ENCODE data around the gene ARFGEF2. TPM values are rescaled to one million over a fixed set of nuclear protein-coding genes. Genes with fewer than 3 reads are reported as not detected.
A peak's percentile ranks its signal among the peaks of the same experiment; 100 is the strongest.

The ARFGEF2 gene
- total and polyA plus RNA-seq, 4 donors: 7.4 to 35.1 (median 20.1) TPM

DNA sequence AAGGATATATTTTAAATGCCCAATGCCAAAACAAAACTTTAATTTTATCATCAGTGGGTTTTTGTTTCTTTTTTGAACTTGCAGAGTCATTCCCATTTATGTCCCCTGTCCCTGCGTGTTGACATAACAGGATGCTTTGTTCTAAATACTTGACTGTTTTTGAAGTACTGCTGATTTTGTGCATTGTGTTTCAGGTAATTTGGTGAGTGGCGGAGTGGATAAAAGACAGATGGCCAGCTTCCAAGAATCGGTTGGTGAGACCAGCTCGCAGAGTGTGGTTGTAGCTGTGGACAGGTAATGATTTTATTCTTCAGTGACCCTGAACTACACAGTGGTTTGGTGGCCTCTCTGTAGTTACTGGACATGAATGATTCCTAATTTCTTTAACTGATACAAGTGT, 74.1 kb downstream of the ARFGEF2 start:
- H3K4me1 ChIP-seq (ENCODE audit: control insufficient read depth in 5 of 5, insufficient read depth in 5 of 5, low read length in 5 of 5): no peaks in the 10 kb centered on the region
- no peak overlapping the region for H3K4me3 ChIP-seq
- H3K9me3 ChIP-seq (ENCODE audit: control insufficient read depth in 4 of 4, insufficient read depth in 3 of 4, low read length in 3 of 4): no peaks in the 10 kb centered on the region
- no peaks in the 10 kb centered on the region for H3K27me3 ChIP-seq (ENCODE audit: control insufficient read depth in 3 of 3, insufficient read depth in 3 of 3, low read length in 2 of 3)
- ATAC-seq (ENCODE audit: insufficient read depth, low FRiP score) (no peak), DNase-seq (peak in 2 of 3 donors; percentile 8 to 11)
- TF ChIP-seq, protein P1, sequence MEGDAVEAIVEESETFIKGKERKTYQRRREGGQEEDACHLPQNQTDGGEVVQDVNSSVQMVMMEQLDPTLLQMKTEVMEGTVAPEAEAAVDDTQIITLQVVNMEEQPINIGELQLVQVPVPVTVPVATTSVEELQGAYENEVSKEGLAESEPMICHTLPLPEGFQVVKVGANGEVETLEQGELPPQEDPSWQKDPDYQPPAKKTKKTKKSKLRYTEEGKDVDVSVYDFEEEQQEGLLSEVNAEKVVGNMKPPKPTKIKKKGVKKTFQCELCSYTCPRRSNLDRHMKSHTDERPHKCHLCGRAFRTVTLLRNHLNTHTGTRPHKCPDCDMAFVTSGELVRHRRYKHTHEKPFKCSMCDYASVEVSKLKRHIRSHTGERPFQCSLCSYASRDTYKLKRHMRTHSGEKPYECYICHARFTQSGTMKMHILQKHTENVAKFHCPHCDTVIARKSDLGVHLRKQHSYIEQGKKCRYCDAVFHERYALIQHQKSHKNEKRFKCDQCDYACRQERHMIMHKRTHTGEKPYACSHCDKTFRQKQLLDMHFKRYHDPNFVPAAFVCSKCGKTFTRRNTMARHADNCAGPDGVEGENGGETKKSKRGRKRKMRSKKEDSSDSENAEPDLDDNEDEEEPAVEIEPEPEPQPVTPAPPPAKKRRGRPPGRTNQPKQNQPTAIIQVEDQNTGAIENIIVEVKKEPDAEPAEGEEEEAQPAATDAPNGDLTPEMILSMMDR (IDR thresholded peaks at IDR 0.05; ENCODE audit: control extremely low read depth, extremely low read depth): no peak
- 54 to 62% methylated on average over 4 of the region's 4 CpGs for WGBS, 2 donors
- H3K36me3 ChIP-seq (ENCODE audit: control insufficient read depth in 4 of 4, insufficient read depth in 4 of 4, low read length in 4 of 4): peaks cover 33 to 54% (median 41%) of the 10 kb centered on the region in 4 donors
- H3K9ac ChIP-seq (ENCODE audit: insufficient read depth in 1 of 2, low read length in 2 of 2): no peak overlapping the region
- H3K27ac ChIP-seq (ENCODE audit: low read depth in 1 of 2, low read length in 1 of 2): no peak overlapping the region

DNA sequence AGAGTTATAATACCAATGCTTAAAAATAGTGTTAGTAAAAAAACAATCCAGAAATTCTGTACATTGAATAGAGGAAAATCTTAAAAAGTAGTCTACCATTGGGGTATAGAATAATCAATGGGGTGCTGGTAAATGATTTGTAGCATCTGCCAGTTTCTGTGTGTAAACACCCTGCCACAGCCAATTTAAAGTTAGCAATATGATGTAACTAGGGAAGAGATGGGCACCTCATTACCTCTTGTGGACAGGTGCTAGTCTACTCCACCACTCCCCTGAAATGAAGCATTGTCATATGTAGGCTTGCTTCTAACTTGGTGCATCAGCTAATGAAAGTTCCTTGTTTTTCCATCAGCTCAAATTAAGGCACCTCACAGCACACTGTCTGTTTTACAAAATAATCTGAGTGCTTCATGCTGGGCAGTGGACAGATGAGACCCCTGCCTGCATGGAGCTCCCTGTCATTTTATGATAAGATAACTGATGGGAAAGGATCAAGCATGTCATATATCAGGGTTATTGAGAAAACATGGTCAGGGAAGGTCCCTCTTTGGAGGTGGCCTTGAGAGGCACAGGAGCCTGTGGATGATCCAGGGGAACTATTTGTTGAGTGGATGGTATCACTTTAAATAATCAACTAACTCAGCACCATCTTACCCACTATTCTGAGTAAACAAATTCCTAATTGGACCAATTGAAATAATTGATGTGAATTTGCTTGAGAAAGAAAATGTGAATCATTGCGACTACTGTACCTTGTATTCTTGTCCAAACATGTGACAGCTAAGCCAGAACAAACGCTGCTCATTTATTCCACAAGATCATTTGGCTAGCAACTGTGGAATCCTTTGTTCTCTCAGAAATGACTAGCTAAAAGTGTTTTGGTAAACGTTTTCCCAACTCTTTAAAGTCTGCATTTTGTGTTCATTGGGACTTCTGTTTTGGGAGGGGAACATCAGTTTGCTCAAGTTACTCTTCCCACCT, 78.7 kb downstream of the ARFGEF2 start:
- no peak overlapping the region for H3K9ac ChIP-seq (ENCODE audit: insufficient read depth in 1 of 2, low read length in 2 of 2)
- no peak overlapping the region for H3K4me3 ChIP-seq
- H3K27me3 ChIP-seq (ENCODE audit: control insufficient read depth in 3 of 3, insufficient read depth in 3 of 3, low read length in 2 of 3): no peaks in the 10 kb centered on the region
- H3K9me3 ChIP-seq (ENCODE audit: control insufficient read depth in 4 of 4, insufficient read depth in 3 of 4, low read length in 3 of 4): no peaks in the 10 kb centered on the region
- TF ChIP-seq, protein P1 (IDR thresholded peaks at IDR 0.05; ENCODE audit: control extremely low read depth, extremely low read depth): no peak
- no peaks in the 10 kb centered on the region for H3K4me1 ChIP-seq (ENCODE audit: control insufficient read depth in 5 of 5, insufficient read depth in 5 of 5, low read length in 5 of 5)
- H3K36me3 ChIP-seq (ENCODE audit: control insufficient read depth in 4 of 4, insufficient read depth in 4 of 4, low read length in 4 of 4): peaks cover 17 to 36% (median 28%) of the 10 kb centered on the region in 4 donors
- H3K27ac ChIP-seq (ENCODE audit: low read depth in 1 of 2, low read length in 1 of 2): no peak overlapping the region
- ATAC-seq (ENCODE audit: insufficient read depth, low FRiP score) (no peak), DNase-seq (no peak)
- WGBS, 2 donors: 76 to 87% methylated on average over 3 of the region's 3 CpGs

DNA sequence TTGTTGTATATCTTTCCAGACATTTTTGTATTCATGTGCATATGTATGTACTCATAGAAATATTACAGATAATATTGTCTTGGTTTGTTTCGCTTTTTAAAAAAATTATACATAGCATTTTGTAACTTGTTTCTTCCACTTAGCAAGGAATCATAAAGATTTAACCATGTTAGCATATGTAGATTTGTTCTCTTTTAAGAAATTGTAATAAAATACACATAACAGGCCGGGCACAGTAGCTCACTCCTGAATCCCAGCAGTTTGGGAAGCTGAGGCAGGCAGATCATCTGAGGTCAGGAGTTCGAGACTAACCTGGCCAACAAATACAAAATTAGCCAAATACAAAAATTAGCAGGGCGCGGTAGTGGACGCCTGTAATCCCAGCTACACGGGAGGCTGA, 80.2 kb downstream of the ARFGEF2 start:
- 96 to 98% methylated on average over 7 of the region's 7 CpGs for WGBS, 2 donors
- DNase-seq (no peak), ATAC-seq (ENCODE audit: insufficient read depth, low FRiP score) (no peak)
- H3K36me3 ChIP-seq (ENCODE audit: control insufficient read depth in 4 of 4, insufficient read depth in 4 of 4, low read length in 4 of 4): peaks cover 10 to 31% (median 26%) of the 10 kb centered on the region in 4 donors
- no peak overlapping the region for H3K4me3 ChIP-seq
- H3K4me1 ChIP-seq (ENCODE audit: control insufficient read depth in 5 of 5, insufficient read depth in 5 of 5, low read length in 5 of 5): no peaks in the 10 kb centered on the region
- H3K27ac ChIP-seq (ENCODE audit: low read depth in 1 of 2, low read length in 1 of 2): no peak overlapping the region
- H3K27me3 ChIP-seq (ENCODE audit: control insufficient read depth in 3 of 3, insufficient read depth in 3 of 3, low read length in 2 of 3): no peaks in the 10 kb centered on the region
- TF ChIP-seq, protein P1 (IDR thresholded peaks at IDR 0.05; ENCODE audit: control extremely low read depth, extremely low read depth): no peak
- no peak overlapping the region for H3K9ac ChIP-seq (ENCODE audit: insufficient read depth in 1 of 2, low read length in 2 of 2)
- H3K9me3 ChIP-seq (ENCODE audit: control insufficient read depth in 4 of 4, insufficient read depth in 3 of 4, low read length in 3 of 4): no peaks in the 10 kb centered on the region

All from lung (tissue), 12 donors.